Neural cell (in vitro differentiated cells): ENCODE data around the gene ANAPC7. TPM values are rescaled to one million over a fixed set of nuclear protein-coding genes. Genes with fewer than 3 reads are reported as not detected.

ENCODE experiments used
- H2AFZ ChIP-seq: fragments of 200-600, 300-800 bp; sonication (generic), shearing (Covaris generic); 2 replicates; pipeline ENCODE4 v1.6.0; 2014; ENCODE audit warnings: low read depth, mild to moderate bottlenecking, antibody characterized with exemption, low read length, moderate library complexity
- H3F3A ChIP-seq: fragments of 200-600 bp; shearing (Covaris generic); 2 replicates; pipeline ENCODE4 v1.6.1; 2016; ENCODE audit warnings: mild to moderate bottlenecking, moderate library complexity, mixed read lengths, antibody characterized with exemption, low read length; ENCODE audit not compliant: insufficient read depth, poor library complexity, severe bottlenecking
- H3K27ac ChIP-seq: fragments of 200-600, 300-800 bp; sonication (generic), shearing (Covaris generic); 2 replicates; pipeline ENCODE4 v1.5.1; 2014; ENCODE audit warnings: mild to moderate bottlenecking, low read length, moderate library complexity
- H3K27me3 ChIP-seq: fragments of 300-800, 200-600 bp; sonication (generic), shearing (Covaris generic); 2 replicates; pipeline ENCODE4 v1.6.0; 2014; ENCODE audit warnings: mild to moderate bottlenecking, low read depth, low read length, moderate library complexity; ENCODE audit not compliant: insufficient read depth
- H3K36me3 ChIP-seq: fragments of 300-800, 200-600 bp; sonication (generic), shearing (Covaris generic); 2 replicates; pipeline ENCODE4 v1.5.1; 2014; ENCODE audit warnings: mild to moderate bottlenecking, antibody characterized with exemption, low read length, moderate library complexity; ENCODE audit not compliant: insufficient read depth
- H3K4me2 ChIP-seq: fragments of 300-800, 200-600 bp; sonication (generic), shearing (Covaris generic); 2 replicates; pipeline ENCODE4 v1.6.0; 2014; ENCODE audit warnings: mild to moderate bottlenecking, low read length
- H3K4me3 ChIP-seq: fragments of 300-800, 200-600 bp; sonication (generic), shearing (Covaris generic); 2 replicates; pipeline ENCODE4 v1.5.1; 2014; ENCODE audit warnings: mild to moderate bottlenecking, low read length, moderate library complexity
- H3K79me2 ChIP-seq: fragments of 200-600 bp; shearing (Covaris generic); replicated peaks from 2 replicates; pipeline ENCODE4 v1.6.0; 2014; ENCODE audit warnings: mild to moderate bottlenecking, low read length, moderate library complexity; ENCODE audit not compliant: insufficient read depth
- H3K9ac ChIP-seq: fragments of 300-800, 200-600 bp; sonication (generic), shearing (Covaris generic); 2 replicates; pipeline ENCODE4 v1.6.1; 2016; ENCODE audit warnings: mild to moderate bottlenecking, low read length, mixed read lengths
- H3K9me2 ChIP-seq: fragments of 200-600 bp; shearing (Covaris generic); 2 replicates; pipeline ENCODE4 v1.6.1; 2016; ENCODE audit warnings: mild to moderate bottlenecking, low read length, mixed read lengths; ENCODE audit not compliant: insufficient read depth
- H3K9me3 ChIP-seq: fragments of 200-600, 300-800 bp; sonication (generic), shearing (Covaris generic); 2 replicates; pipeline ENCODE4 v1.6.1; 2016; ENCODE audit warnings: mild to moderate bottlenecking, mixed run types, low read length, moderate library complexity, mixed read lengths
- H4K20me1 ChIP-seq: fragments of 200-600 bp; shearing (Covaris generic); 2 replicates; pipeline ENCODE4 v1.6.1; 2016; ENCODE audit warnings: mild to moderate bottlenecking, mixed run types; ENCODE audit not compliant: insufficient read depth
- CTCF ChIP-seq: fragments of 450-650 bp; IDR thresholded peaks from 2 replicates; pipeline ENCODE4 v1.5.1; 2014; ENCODE audit warnings: antibody characterized with exemption, mild to moderate bottlenecking, moderate library complexity; ENCODE audit not compliant: poor library complexity, severe bottlenecking
- EP300 ChIP-seq: fragments of 450-650 bp; conservative IDR thresholded peaks from 2 replicates; pipeline ENCODE4 v1.6.1; 2014; ENCODE audit warnings: antibody characterized with exemption, mild to moderate bottlenecking, moderate library complexity; ENCODE audit not compliant: poor library complexity, severe bottlenecking
- EZH2 ChIP-seq: fragments of 200-600, 300-800 bp; shearing (Covaris generic), sonication (generic); IDR thresholded peaks from 2 replicates; pipeline ENCODE4 v1.6.1; 2014; ENCODE audit warnings: antibody characterized with exemption, low read length, borderline replicate concordance, mild to moderate bottlenecking; ENCODE audit not compliant: insufficient read depth, poor library complexity, severe bottlenecking
- MXI1 ChIP-seq: fragments of 450-650 bp; conservative IDR thresholded peaks from 2 replicates; pipeline ENCODE4 v1.6.1; 2014; ENCODE audit warnings: antibody characterized with exemption, mild to moderate bottlenecking; ENCODE audit not compliant: poor library complexity, severe bottlenecking
- POLR2AphosphoS5 ChIP-seq: IDR thresholded peaks from 2 replicates; pipeline ENCODE4 v1.6.1; 2012
- RAD21 ChIP-seq: fragments of 450-650 bp; conservative IDR thresholded peaks from 2 replicates; pipeline ENCODE4 v1.6.1; 2014; ENCODE audit warnings: antibody characterized with exemption, mild to moderate bottlenecking, moderate library complexity
- REST ChIP-seq: IDR thresholded peaks from 2 replicates; pipeline ENCODE4 v1.6.1; 2012; ENCODE audit warnings: borderline replicate concordance
- SMC3 ChIP-seq: fragments of 450-650 bp; conservative IDR thresholded peaks from 2 replicates; pipeline ENCODE4 v1.6.1; 2014; ENCODE audit warnings: antibody characterized with exemption, mild to moderate bottlenecking, moderate library complexity; ENCODE audit not compliant: poor library complexity
- TAF1 ChIP-seq: IDR thresholded peaks from 2 replicates; pipeline ENCODE4 v1.6.1; 2012; ENCODE audit warnings: low read depth
- polyA plus RNA-seq: library from polyadenylated mRNA; depleted of rRNA; stranded (reverse); fragments of >200 nt; gene quantifications from 2 replicates; pipeline ENCODE4 v1.2.3, GENCODE V29; 2014

ANAPC7 gene
- polyA plus RNA-seq, 1 donor from 2014 or later, result 92.8 TPM

DNA sequence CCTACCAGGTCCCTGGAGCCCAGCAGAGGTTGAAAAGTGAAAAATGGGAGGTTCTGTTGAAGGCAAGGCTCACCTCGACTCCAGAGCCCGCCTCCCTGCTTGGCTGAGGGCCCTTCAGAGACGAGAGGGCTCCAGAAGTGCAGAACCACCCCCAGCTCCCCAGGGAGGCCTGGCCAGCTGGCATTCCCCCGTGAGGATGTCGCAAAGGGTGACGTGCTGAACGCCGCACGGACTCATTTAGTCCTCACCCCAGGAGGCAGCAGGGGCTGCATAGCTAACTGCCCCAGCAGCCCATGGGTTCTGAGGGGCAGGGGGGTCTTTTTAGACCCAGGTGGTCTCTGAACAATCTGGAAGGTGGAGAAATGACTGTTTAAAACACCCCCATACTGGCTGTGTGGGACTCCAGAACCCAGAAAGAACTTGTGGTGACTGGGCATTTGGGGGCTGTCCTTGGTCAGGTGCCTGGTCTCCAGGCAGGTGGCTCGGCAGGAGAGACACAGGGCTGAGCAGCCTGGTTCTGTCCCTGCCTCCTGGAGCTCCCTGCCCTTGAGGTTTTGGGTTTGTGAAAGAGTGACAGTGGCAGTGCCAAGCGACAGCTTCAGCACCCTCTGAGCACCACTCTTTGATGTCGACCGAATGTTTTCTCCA, 32.0 kb downstream of the ANAPC7 start:
- no peaks in the 10 kb centered on the region for H3K36me3 ChIP-seq
- H3K27me3 ChIP-seq, result no peaks in the 10 kb centered on the region
- H3K9me3 ChIP-seq, result no peaks in the 10 kb centered on the region
- H3K79me2 ChIP-seq, result no peaks in the 10 kb centered on the region
- no peak overlapping the region for H3K9ac ChIP-seq
- no peaks in the 10 kb centered on the region for H3F3A ChIP-seq
- H3K4me3 ChIP-seq, result no peak overlapping the region
- H4K20me1 ChIP-seq, result no peaks in the 10 kb centered on the region
- H3K27ac ChIP-seq, result no peak overlapping the region
- no peaks in the 10 kb centered on the region for H3K9me2 ChIP-seq
- no peak for TF ChIP-seq CTCF
- TF ChIP-seq REST, result no peak
- no peak for TF ChIP-seq RAD21
- no peak for TF ChIP-seq TAF1
- no peak for TF ChIP-seq MXI1
- no peak for TF ChIP-seq EP300
- TF ChIP-seq POLR2AphosphoS5, result no peak
- no peak for TF ChIP-seq SMC3
- no peak for TF ChIP-seq EZH2
- no peak overlapping the region for H3K4me2 ChIP-seq
- no peak overlapping the region for H2AFZ ChIP-seq

DNA sequence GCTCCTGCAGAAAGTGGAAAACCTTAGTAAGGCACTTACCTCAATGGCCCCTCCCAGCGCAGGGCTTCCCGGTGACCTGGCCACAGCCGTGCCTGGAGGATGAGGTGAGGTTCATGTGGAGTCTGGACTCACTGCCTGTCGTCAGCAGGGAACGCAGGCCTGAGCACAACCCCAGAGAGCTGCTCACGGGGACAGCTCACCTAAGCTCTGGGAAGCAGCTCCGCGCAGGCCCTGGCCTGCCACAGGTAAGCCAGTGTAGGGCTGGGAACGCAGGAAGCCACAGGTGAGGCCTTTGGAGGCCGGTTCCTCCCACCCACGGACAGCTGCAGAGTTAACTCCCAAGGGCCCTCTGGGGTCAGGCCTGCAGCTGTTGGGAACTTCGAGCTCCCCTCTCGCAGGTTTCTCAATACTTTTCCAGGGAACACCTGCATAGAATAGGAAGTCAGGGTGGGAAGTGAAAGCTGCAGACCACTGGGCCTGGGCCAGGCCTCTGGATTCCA, 32.7 kb downstream of the ANAPC7 start:
- Histone ChIP-seq H2AFZ (no peak overlapping the region), H4K20me1 (no peaks in the 10 kb centered on the region), H3K4me2 (no peak overlapping the region), H3K27ac (no peak overlapping the region), H3K79me2 (no peaks in the 10 kb centered on the region), H3K4me3 (no peak overlapping the region), H3K9ac (no peak overlapping the region), H3K9me2 (no peaks in the 10 kb centered on the region), H3K9me3 (no peaks in the 10 kb centered on the region), H3K36me3 (no peaks in the 10 kb centered on the region), H3K27me3 (no peaks in the 10 kb centered on the region), H3F3A (no peaks in the 10 kb centered on the region)
- TF ChIP-seq MXI1, result no peak
- no peak for TF ChIP-seq POLR2AphosphoS5
- no peak for TF ChIP-seq EP300
- TF ChIP-seq EZH2, result no peak
- no peak for TF ChIP-seq TAF1
- no peak for TF ChIP-seq RAD21
- no peak for TF ChIP-seq SMC3
- TF ChIP-seq CTCF, result no peak
- no peak for TF ChIP-seq REST
